NCI-H1417 (cell line): ENCODE results near the gene ZNF391.
"Not testable (repeated sequence)": the region's sequence is repeated elsewhere in the genome, so short reads cannot be mapped to it uniquely, and the experiment has no call there.

Experiments used
- DNase-seq, 3 experiments: peaks; one replicate each; lab custom pipeline; 2025; lab: John Stamatoyannopoulos, UW

Gene ZNF391

DNA sequence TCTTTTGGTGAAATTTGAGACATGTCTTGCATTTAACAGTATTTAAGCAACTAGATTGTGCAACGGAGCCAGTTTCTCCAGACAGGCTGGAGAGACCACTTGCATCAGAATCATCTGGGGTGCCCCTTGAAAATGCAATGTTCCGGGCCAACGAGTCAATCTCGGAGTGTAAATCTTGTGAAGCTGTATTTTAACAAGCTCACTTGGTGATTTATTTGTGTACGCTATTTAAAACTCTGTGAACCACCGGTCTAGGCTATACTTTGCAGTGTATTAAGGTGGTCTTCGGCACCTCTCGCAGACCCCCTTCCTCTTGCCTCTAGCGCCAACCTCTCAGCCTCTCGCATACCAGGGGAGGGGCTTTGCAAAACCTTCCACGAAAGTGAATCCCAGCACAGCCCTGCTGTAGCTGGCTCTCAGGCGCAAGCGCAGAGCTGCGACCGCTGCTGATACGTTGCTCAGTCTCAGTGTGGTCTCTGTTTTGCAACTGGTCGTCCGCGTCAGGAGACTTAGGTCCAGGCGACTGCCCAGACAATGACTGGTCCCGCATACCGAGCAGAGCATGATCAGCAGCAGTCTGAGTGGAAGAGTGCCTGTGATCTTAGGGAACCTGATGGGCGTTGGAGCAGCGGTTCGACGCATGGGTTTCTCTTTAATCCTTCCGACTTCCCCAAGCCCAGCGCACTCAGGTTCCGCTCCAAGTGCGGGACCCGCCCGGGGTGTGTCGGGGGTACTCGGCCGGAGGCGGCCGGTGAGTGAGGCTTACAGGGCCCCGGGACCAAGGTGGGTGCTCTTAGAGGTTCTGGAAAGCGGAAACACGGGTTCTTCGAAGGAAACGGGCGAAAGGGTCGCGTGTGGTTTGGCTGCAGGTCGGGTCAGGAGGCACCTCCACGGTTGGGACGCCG lies at the start of gene ZNF391:
Gene ZNF391 (plus strand): TSS at position 467 of the 905 bp plus-strand sequence. CDS start 11,612 bp downstream, outside the sequence.
- peak; percentile 18 to 89 (median 89) for DNase-seq

- no peak for DNase-seq
Observed at GRCh38 chr6:27352850-27353249, 35.7 kb upstream of the ZNF391 start.

- DNase-seq: no peak
Observed at GRCh38 chr6:27358786-27359185, 29.8 kb upstream of the ZNF391 start.

- no peak for DNase-seq
Observed at GRCh38 chr6:27359231-27359630, 29.3 kb upstream of the ZNF391 start.

DNA sequence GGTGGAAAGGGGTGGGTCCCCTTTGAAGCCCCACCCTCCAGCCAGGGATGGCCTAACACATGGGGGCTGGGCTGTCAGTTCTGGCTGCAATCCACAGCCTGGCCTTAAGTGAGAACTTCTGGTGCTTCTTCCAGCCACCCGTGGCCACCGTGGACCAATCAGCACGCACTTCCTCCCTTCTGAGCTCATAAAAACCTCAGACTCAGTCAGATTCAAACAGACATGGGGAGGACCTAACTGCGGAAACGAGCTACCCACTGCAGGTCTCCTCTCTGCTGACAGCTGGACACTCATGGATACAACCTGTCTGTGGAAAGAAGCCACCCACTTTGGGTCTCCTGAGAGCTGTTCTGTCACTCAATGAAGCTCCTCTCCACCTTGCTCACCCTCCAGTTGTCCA lies 20.4 kb upstream of the ZNF391 start:
- no peak for DNase-seq

GRCh38 chr6:27370391-27370790 lies 18.2 kb upstream of the ZNF391 start:
- DNase-seq: no peak

DNA sequence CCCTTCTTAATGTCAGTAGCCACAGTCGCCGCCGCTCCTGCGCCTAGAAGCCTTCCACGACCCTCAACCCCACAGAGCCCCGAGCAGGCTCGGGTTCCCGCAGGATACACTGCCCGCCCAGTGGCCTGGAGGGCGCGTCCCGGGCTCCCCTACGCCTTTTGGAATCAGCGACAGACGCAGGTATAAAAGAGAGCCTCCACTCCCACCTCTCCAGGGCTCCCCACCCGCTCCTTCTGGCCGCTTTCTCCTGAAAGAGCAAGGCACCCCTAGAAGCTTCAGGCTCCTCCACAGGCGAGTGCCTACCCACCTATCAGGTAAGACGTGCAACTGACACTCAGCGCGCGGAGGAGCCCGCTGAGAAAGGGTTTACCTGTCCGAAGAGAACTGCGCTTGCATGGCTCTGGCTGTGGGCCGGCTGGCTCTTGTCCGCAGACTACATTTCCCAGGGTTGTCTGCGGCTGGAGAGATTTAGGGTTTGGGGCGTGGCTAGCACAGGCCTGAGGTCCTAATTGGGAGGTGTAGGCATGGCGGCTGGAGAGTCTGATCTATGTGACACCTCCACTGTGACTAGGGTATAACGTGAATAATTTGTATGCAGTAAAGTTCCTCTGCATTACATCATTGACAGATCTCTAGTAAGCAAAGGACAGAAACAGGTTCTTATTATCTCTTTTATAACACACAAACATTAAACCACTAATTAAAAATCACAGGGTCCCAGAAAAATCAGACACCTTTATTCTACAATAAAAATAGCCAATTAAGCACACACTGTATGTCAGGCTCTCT lies 13.5 kb upstream of the ZNF391 start:
- DNase-seq: peak; percentile 21 to 84 (median 76)

- peak in 1 of 3 experiments; percentile 20 for DNase-seq
Observed at GRCh38 chr6:27375613-27376079, 12.9 kb upstream of the ZNF391 start.

DNA sequence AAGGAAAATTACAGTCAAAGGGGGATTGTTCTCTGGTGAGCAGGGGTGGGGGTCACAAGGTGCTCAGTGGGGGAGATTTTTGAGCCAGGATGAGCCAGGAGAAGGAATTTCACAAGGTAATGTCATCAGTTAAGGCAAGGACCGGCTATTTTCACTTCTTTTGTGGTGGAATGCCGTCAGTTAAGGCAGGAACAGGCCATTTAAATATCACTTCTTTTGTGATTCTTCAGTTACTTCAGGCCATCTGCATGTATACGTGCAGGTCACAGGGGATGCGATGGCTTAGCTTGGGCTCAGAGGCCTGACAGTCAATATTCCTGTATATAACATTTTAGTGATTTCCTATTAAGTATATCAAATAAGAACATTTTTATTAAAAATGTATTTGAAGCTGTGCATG lies 10.2 kb upstream of the ZNF391 start:
- not testable (repeated sequence) for DNase-seq

DNA sequence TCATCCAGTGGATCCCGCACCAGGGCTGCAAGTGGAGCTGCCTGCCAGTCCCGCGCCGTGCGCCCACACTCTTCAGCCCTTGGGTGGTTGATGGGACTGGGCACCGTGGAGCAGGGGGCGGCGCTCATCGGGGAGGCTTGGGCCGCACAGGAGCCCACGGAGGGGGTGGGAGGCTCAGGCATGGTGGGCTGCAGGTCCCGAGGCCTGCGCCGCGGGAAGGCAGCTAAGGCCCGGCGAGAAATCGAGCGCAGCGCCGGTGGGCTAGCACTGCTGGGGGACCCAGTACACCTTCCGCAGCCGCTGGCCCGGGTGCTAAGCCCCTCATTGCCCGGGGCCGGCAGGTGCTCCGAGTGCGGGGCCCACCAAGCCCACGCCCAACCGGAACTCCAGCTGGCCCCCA lies 7.6 kb upstream of the ZNF391 start:
- DNase-seq: not testable (repeated sequence)

DNA sequence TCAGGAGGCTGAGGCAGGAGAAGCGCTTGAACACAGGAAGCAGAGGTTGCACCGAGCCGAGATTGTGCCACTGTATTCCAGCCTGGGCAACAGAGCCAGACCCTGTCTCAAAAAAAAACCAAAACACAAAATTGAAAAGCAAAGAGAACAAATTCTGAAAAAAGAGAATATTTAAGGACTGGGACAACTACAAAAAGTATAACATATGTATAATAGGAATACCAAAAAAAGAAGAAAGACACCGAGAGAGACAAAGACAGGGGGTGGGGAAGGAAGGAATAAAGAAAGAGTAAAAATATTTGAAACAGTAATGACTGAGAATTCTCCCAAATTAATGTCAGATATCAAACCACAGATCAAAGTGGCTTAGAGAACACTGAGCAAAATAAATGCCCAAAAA lies 5.5 kb upstream of the ZNF391 start:
- no peak for DNase-seq

DNA sequence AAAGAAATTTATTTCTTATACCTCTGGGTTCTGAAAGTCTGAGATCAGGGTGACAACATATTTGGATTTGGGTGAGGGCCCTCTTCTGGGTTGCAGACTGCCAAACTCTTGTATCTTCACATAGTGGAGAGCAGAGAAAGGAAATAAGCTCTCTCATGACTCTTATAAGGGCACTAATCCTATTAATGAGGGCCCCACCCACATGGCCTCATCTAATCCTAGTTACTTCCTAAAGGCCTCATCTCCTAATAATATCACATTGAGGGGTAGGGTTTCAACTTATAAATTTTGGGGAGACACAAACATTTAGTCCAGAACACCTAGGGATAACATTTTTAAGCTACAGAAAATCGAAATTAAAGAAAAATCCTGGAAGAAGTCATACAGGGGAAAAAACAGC lies 5.1 kb upstream of the ZNF391 start:
- no peak for DNase-seq

DNA sequence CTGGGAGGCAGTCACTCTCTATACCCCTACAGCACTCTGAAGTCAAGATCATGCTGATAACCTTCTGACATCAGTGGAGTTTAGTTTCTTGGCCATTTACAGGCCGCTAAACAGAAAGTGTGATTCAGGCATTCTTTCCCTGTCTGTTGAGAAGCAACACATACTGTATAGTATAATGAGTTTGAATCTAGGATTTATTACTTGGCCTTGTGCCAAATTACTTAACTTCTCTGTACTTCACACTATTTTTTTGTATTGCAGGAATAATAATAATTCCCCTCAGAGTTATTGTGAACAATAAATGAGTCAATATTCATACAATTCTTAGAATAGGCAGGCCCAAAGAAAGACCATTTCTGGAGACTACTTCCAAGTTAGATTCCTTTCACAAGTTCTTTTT lies 4.1 kb downstream of the ZNF391 start:
- no peak for DNase-seq

DNA sequence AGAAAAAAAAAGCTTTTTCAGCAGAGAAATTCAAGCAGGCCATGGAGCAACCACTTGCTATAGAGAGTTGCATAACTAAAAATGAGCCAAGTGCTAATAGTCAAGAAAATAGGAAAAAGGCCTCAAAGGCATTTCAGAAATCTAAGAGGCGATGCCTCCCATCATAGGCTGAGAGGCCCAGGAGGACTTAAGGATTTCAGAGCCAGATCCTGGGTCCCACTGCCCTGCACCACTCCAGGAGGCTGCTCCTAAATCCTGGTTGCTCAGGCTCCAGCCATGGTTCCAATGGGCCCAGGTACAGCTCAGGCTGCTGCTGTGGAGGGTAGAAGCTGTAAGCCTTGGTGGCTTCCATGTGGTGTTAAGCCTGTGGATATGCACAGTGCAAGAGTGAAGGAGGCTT lies 5.5 kb downstream of the ZNF391 start:
- no peak for DNase-seq

- no peak for DNase-seq
Observed at GRCh38 chr6:27400877-27401642, 12.5 kb downstream of the ZNF391 start.

GRCh38 chr6:27406085-27406484 lies 17.5 kb downstream of the ZNF391 start:
- no peak for DNase-seq

DNA sequence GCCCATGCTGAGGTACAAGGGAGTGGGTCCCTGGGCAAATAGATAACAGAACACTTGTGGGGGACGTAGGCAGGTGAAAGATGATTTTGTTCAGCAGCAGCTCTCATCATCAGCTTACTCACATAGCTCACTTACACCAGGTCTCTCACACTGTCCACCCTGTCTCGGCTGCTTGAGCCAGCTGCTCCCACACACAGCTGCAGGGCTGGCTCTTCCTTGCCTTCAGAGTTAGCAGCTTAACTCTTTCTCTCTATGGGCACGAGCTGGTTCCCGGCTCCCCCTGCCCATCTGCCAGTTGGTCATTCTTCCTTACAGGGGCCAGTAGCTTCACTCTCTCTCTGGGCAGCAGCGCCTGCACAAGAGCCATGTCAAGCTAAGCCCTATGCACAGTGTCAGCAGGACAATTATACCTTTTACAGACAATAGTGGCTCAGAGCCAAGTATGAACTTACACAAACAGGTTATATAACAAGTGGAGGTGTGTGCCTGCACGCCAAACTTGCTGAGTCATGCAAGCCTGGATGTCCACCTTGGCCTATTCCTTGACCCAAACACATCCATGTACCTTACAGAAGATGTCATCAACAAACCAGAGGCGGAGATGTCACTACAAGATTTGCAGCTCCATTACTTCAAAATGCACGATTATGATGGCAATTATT lies 18.7 kb downstream of the ZNF391 start:
- peak in 2 of 3 experiments; percentile 1 to 30 for DNase-seq

GRCh38 chr6:27414300-27414699 lies 25.7 kb downstream of the ZNF391 start:
- no peak for DNase-seq

DNA sequence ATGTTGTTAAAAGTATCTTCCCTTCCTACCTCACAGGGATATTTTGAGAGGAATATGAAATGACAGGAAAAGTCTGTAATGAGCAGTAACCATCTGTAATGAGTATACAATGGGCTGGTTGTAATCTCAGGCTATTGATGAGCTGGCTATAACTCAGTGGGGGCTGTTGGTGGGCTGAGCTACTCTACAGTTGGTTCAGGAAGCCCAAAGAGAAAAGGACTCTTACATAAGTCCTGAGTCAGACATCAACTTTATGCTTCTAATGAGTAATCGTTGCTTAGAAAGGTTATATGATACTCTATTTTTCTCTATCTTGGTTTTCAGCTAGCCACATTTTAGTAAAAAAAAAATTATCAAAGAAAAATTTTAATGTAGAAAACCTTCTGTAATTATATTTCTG lies 26.4 kb downstream of the ZNF391 start:
- no peak for DNase-seq

- DNase-seq: no peak
Observed at GRCh38 chr6:27415898-27416297, 27.3 kb downstream of the ZNF391 start.

GRCh38 chr6:27419363-27419762 lies 30.8 kb downstream of the ZNF391 start:
- no peak for DNase-seq
